CD4-positive, alpha-beta T cell treated with Interleukin-4 for 1 hour (primary cell): Measurements from ENCODE around the gene ALDH1A1.
"Not testable (repeated sequence)": the region's sequence is repeated elsewhere in the genome, so short reads cannot be mapped to it uniquely, and the experiment has no call there.

ENCODE experiments used
- DNase-seq, 2 donors: peaks; one replicate each; pipeline ENCODE4 v3.0.0-alpha.2; 2020 to 2022

ALDH1A1 gene

DNA sequence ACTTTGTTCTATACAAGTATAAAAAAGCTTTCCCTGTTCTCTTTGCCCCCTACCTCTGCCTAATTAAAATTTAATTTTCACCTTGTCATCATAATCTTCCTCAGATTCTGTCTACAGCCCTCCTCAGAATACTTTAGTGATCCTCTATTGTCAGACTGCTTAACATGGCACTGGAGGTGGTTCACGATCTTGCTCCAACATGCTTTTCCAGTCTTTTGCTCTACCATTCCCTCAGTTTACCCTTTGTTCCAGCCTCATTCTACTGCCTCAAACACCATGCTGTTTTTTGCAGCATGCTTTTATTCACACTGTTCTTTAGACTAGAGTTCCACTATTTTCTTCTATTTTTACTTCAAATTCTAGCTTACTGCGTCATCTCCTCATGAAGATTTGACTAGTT lies 10.4 kb downstream of the ALDH1A1 start:
- DNase-seq = no peak

DNA sequence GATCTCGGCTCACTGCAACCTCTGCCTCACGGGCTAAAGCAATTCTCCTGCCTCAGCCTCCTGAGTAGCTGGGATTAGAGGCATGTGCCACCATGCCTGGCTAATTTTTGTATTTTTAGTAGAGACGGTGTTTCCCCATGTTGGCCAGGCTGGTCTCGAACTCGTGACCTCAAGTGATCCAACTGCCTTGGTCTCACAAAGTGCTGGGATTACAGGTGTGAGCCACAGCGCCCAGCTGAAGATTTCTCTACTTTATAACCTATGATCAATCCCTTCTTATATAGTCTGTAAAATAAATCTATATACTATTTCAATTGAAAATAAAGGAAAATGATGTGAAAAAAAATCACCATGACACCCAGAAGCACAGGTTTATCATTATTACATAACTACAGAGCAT lies 13.3 kb downstream of the ALDH1A1 start:
- not testable (repeated sequence) for DNase-seq

GRCh38 chr9:72937545-72937944 lies 15.3 kb downstream of the ALDH1A1 start:
- no peak for DNase-seq

DNA sequence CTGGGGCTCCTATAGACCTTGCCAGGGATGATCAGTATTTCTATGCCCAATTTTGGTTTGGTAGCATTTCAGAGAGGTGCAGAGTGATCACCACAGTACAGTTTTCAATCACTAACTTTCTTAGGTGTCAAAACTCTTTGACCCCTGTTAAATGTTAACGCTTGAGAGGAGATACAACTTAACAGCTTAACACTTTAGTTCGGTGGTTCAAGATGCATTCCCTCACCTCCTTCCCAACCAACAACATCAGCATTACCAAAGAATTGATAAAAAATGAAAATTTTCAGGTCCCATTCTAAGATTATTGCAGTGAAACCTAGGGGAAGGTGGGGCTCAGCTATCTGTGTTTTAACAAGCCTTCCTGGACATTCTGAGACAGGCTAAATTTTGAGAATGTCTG lies 16.2 kb downstream of the ALDH1A1 start:
- no peak for DNase-seq

DNA sequence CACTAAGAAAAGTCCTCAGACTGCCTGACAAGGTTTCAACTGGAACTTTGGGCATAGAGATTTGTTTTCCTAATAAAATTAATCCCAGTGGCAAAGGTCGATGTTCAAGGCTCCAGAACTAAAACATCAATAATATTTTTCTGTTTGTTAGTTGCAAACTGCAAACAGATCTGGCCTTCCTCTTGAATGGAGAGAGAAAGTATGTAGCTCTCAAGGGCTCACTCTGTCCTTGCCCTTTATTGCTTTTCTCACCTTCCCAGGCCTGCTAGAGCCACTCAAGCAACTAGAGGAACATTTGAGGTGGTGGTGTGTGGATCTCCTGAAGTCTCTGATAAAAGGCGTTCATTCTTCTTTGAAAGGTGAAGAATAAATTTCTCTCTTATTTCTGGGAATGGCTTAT lies 16.6 kb downstream of the ALDH1A1 start:
- no peak for DNase-seq

DNA sequence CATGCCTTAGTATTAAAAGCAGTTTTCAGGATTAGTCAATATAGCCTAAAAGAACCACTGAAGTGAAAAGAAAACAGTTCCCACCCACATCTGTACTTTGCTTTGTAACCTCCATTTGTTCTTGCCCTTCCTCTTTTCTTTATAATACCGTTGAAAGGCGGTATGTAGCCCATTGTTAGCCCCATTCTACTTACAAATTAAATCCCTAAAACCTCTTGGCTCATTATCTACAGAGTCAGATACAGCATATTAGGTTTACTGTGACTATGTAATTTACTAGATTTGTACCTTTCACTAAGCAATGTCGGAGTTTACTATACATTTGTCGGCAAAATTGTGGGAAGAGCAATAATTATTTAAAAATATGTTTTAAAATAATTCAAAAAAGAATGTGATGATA lies 17.3 kb downstream of the ALDH1A1 start:
- DNase-seq = no peak

- DNase-seq = no peak
These were observed 18.9 kb downstream of the ALDH1A1 start for GRCh38 chr9:72933730-72934665.

DNA sequence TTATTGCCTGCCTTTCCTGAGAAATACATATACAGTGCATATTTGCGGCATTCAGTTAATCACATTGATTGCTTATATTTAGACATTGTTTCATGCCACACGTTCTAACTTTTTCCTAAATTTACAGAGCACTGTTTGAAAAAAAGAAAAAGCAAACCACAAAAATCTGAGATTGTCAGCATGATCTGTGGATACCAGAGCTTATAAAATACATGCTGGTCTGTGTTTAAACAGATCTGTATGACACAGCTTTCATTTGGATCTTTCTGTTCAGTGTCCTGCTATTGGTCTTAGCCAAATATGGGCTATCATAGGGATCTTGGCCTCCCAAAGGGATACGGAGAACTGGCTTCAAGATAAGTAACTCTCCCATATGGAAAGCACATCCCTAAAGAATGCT lies 20.2 kb downstream of the ALDH1A1 start:
- no peak for DNase-seq

DNA sequence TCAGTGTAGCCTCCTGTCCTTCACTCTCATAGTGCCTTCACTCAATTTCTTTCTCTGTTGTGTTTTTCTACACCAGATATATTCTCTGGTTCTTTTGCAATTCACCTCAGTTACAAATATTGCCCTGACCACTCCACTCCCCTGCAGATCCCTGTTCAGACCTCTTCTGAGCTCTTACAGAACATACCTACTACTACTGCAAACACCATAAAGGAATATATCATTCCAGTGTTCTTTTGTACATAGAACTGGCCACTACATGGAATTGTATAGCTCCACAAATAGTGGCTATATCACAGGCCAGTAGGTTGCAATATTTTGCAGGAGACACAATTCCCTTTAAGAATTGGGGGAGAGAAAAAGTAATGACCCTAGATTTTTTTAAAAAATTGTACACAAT lies 21.0 kb downstream of the ALDH1A1 start:
- DNase-seq = no peak

GRCh38 chr9:72931437-72931836 lies 21.4 kb downstream of the ALDH1A1 start:
- DNase-seq = no peak

DNA sequence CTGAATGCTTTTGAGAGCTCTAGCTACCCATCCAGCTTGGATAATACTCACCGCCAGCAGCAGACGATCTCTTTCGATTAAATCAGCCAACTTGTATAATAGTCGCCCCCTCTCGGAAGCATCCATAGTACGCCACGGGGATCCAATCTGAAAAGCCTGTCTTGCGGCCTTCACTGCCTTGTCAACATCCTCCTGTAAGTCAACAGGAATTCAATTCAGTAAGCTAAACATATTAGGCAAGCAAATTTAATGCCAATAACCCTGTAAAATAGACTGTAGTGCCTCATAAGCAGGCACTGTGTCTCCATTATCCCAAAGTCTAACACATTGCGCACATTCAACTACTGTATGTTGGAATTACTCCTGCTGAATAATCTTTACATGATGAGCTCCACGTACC lies 22.0 kb downstream of the ALDH1A1 start:
- DNase-seq = no peak

DNA sequence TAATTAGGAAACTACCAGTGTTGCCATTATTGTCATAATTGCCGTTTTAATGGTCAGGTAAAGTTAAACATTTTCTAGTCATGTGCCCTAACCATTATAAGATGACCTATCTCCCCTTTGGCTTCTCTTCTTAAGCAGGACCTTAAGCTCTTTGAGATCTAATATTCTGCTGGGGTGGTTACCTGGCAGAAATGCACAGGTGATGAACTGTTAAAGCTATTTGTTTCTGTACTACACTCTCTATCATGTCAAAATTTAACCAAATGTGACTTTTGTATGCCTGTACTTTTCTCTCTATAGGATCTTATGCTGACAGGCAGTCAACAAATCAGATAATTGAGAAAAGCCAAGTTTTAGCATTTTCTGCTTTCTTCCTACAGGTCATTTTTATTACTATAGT lies 23.3 kb downstream of the ALDH1A1 start:
- DNase-seq = no peak

GRCh38 chr9:72928042-72928507 lies 24.8 kb downstream of the ALDH1A1 start:
- DNase-seq = no peak

GRCh38 chr9:72926506-72926905 lies 26.3 kb downstream of the ALDH1A1 start:
- no peak for DNase-seq

DNA sequence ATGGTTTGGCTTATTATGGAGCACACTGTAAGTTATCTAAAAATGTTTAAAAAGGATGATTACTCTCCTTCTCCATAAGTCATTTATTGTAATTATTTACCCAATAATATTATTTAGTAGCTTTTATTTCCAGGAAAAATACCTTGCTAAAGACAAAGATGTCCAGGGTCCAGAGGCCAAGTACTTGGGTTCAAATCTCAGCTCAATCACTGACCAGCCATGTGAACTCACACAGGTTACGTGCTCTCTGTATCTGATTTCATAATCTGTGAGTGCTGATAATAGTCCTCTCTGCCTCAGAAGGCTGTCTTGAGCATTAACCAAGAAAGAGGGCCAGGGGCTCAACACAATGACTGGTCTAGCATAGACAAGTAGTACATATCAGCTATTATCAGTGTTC lies 27.0 kb downstream of the ALDH1A1 start:
- DNase-seq = no peak

- DNase-seq = peak in 1 of 2 donors; percentile 12
These were observed 27.6 kb downstream of the ALDH1A1 start for GRCh38 chr9:72925126-72925789.

DNA sequence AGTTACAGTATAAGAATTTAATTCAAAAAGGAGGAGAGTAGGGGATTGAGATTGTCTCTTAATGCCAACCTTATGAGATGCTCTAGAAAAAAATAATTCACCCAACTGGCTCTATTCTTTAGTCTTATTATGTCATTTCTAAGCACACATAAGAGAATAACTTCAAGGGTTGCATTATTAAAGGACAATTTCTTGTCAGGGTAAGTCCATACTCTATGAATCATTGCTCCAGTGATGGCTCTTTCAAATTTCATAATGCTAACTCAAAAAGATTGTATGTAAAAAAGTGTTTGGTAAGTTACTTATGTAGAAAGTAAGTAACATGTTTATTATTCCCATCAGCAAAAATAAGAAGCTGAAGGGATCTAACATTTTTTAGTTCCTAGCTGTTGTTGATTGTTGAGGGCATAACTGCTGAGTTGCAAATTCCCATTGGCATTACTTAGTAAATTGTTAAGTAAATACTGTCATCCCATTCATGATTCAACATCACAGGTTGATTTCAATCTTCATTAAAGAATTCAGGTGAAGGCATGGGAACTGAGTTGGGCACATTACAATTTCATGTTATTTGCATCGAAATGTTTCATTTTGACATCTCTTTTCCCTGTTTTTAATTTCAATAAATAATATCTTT lies 28.6 kb downstream of the ALDH1A1 start:
- DNase-seq = no peak

- DNase-seq = no peak
These were observed 29.8 kb downstream of the ALDH1A1 start for GRCh38 chr9:72923077-72923476.

DNA sequence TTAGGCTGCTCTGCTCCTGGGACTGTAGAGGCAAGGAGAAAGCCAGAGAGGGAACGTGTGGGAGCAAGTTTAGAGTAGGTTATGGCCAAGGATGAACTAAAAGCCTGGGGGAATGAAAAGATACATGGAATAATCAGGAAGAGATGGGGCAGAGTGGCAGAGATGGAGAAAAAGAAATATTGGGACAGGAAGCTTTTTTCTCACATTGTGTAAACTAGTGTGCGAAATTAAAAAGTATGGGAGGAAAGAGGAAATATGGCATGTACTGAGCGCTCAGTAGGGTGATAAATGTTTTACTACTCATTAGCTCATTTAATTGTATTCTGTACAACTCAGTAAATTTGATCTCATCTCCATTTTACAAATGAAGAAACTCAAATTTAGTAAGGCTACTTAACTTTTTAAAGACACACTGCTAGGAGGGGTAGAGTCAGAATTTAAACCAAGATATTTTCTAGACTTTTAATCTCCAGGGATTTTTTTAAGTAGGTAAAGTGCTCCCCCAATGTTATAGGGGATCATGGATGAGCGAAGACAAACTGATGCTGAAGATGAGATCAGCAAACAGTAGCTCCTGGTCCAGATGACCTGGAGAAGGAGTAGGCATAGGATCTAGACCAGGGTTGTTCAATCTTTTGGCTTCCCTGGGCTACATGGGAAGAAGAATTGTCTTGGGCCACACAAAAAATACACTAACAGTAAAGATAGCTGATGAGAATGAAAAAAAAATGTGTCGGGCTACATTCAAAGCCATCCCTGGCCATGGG lies 30.8 kb downstream of the ALDH1A1 start:
- no peak for DNase-seq

DNA sequence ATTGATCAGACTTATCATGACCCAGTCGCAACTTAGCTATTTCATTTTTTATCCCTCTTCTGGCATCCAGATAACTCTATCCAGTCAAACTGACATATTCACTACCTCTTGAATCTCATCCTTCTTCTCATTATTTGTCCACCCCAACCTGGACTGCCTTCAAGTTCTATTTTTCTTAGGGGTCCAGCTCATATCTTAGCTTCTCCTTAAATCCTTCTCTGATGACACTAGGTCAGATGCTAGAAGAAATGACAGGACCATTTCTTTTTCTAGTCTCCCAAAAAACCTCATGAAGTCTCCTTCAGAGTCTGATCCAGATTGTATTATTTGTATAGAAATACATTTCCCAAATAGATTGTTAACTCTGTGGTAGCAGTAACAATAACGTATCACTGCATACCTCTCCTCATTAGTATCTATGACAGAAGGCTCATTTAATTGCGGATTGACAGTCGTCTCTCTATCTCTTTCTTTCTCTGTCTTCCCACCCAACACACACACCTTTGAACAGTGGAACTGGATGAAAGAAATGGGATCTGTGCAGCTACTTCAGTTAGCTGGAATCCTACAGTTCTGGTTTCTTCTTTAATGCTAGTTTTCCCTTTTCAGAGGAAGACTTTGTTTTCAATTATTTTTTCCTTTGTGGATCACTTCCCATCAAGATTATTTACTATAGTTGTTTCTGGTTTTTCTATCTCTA lies 33.5 kb downstream of the ALDH1A1 start:
- no peak for DNase-seq

DNA sequence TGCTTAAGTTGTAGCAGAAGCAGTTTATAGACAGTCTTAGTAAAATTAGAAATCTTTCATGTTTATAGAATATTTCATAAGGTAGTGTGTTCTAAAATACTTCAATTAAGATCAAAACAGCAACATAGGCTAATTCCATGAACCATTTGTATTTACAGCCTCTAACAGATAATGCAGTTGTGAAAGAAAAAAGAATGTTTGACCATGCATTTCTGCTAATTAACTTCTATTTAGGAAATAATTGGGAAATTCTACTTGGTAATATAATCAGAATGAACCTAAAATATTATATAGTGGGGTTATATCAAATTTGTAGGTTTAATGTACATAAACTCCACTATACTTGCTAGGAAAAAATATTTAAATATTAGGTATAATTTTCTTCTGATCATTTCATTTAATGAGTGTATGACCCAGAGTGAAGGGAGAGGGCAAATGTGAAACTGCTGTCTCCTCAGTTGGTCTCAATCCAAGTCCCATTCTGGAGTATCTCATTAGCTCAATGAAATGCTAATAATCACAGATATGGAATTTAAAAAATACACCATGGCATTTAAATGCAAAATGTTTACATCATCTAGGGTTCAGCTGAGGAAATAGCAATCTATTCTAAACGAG lies 34.9 kb downstream of the ALDH1A1 start:
- DNase-seq = no peak

DNA sequence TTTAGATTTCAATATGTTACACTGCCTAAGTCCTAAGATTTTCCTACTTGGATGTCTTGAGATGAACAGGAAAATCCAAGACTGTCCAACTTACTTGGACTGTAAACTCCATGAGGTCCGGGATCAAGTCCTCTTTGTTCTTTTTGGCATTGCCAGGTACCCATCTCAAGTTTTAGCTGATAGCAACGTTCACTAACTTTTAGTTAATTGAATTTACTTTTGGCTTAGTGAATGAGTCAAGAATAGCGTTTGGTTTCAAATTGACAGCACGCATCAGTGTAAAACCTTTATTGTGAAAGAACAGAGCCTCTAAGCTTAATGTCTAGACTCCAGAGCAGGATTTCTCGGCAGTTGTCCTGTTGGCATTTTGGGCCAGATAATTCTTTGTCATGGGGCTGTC lies 37.2 kb downstream of the ALDH1A1 start:
- no peak for DNase-seq
